Measurements from ENCODE around the gene GNGT2. TPM values are rescaled to one million over a fixed set of nuclear protein-coding genes. Genes with fewer than 3 reads are reported as not detected.

The GNGT2 gene
- total RNA-seq, 4 donors from 2014 or later, result 0.97 to 2.2 (median 2.1) TPM; not detected in 1

- no peak overlapping the region for H3K4me3 ChIP-seq
- H3K4me1 ChIP-seq, result peaks cover 0 to 2% (median 0%) of the 10 kb centered on the region in 4 donors
- intact Hi-C loops (cut with DNase I), result no loop called here
- H3K9me3 ChIP-seq, result no peaks in the 10 kb centered on the region
- WGBS, result 61% methylated on average over 6 of the region's 8 CpGs
- H3K27me3 ChIP-seq, result peaks cover 0 to 4% (median 0%) of the 10 kb centered on the region in 4 donors
- no peak for DNase-seq (ENCODE audit: extremely low spot score)
- no peaks in the 10 kb centered on the region for H3K36me3 ChIP-seq
- H3K27ac ChIP-seq (replicated peaks in 1 of 4), result no peak overlapping the region
- TF ChIP-seq POLR2AphosphoS5 (IDR thresholded peaks at IDR 0.05), result no peak
- no peak for TF ChIP-seq POLR2A (IDR thresholded peaks at IDR 0.05; ENCODE audit: low read depth)
- no peak for TF ChIP-seq CTCF (IDR thresholded peaks at IDR 0.05)
- no peak for TF ChIP-seq EP300 (IDR thresholded peaks at IDR 0.05)
Measured at GRCh38 chr17:49201481-49201927, 8.9 kb downstream of the GNGT2 start.

- no peaks in the 10 kb centered on the region for H3K36me3 ChIP-seq
- DNase-seq (ENCODE audit: extremely low spot score), result no peak
- 90% methylated on average over 13 of the region's 13 CpGs for WGBS
- H3K9me3 ChIP-seq, result no peaks in the 10 kb centered on the region
- intact Hi-C loops (cut with DNase I), result no loop called here
- peaks cover 0 to 2% (median 0%) of the 10 kb centered on the region in 4 donors for H3K4me1 ChIP-seq
- no peak overlapping the region for H3K4me3 ChIP-seq
- no peak for TF ChIP-seq POLR2A (IDR thresholded peaks at IDR 0.05; ENCODE audit: low read depth)
- no peak for TF ChIP-seq EP300 (IDR thresholded peaks at IDR 0.05)
- no peak for TF ChIP-seq CTCF (IDR thresholded peaks at IDR 0.05)
- no peak for TF ChIP-seq POLR2AphosphoS5 (IDR thresholded peaks at IDR 0.05)
- H3K27ac ChIP-seq (replicated peaks in 1 of 4), result no peak overlapping the region
- no peaks in the 10 kb centered on the region for H3K27me3 ChIP-seq
Measured at GRCh38 chr17:49200423-49201083, 9.8 kb downstream of the GNGT2 start.

- TF ChIP-seq POLR2A (IDR thresholded peaks at IDR 0.05; ENCODE audit: low read depth), result no peak
- no peak for TF ChIP-seq EP300 (IDR thresholded peaks at IDR 0.05)
- no peak for TF ChIP-seq POLR2AphosphoS5 (IDR thresholded peaks at IDR 0.05)
- no peak for TF ChIP-seq CTCF (IDR thresholded peaks at IDR 0.05)
- intact Hi-C loops (cut with DNase I), result no loop called here
Measured at GRCh38 chr17:49198211-49198610, 12.2 kb downstream of the GNGT2 start.

GRCh38 chr17:49197346-49197998, 12.9 kb downstream of the GNGT2 start:
- no peak for DNase-seq (ENCODE audit: extremely low spot score)
- Histone ChIP-seq H3K4me1 (peaks cover 2 to 15% (median 11%) of the 10 kb centered on the region in 4 donors), H3K27me3 (no peaks in the 10 kb centered on the region), H3K27ac (replicated peaks in 1 of 4) (no peak overlapping the region), H3K4me3 (no peak overlapping the region), H3K9me3 (no peaks in the 10 kb centered on the region), H3K36me3 (no peaks in the 10 kb centered on the region)
- TF ChIP-seq POLR2AphosphoS5 (IDR thresholded peaks at IDR 0.05), result no peak
- TF ChIP-seq CTCF (IDR thresholded peaks at IDR 0.05), result no peak
- TF ChIP-seq EP300 (IDR thresholded peaks at IDR 0.05), result no peak
- no peak for TF ChIP-seq POLR2A (IDR thresholded peaks at IDR 0.05; ENCODE audit: low read depth)
- WGBS, result 47% methylated on average over 5 of the region's 5 CpGs
- intact Hi-C loops (cut with DNase I), result no loop called here

More at GRCh38 chr17:49198211-49198610, 12.2 kb downstream of the GNGT2 start:
- Histone ChIP-seq H3K27me3 (no peaks in the 10 kb centered on the region), H3K4me1 (peaks cover 2 to 12% (median 10%) of the 10 kb centered on the region in 4 donors), H3K4me3 (no peak overlapping the region), H3K9me3 (no peaks in the 10 kb centered on the region), H3K27ac (replicated peaks in 1 of 4) (no peak overlapping the region), H3K36me3 (no peaks in the 10 kb centered on the region)
- DNase-seq (ENCODE audit: extremely low spot score), result no peak
- 84% methylated on average over 2 of the region's 2 CpGs for WGBS
